ENCODE data around the gene ALX4.

DNA sequence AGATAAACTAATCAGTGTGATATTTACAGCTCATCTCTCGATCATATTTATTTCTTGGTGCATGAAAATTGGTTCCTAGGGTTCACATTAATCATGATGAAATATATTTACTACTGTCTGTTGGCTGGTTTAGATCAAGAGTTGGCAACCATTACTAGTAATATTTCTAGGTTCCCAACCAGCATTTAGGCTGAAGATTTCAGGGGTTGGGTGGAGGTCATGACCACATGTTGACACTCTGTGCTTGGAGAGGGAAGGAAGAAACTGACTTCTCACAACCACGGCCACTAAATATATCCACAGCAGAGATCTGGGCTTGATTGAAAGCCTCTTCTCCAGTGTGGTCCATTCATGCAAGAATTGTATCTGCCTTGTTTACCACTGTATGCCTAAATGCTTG lies 87.9 kb downstream of the ALX4 start:
- TF ChIP-seq, protein P1, sequence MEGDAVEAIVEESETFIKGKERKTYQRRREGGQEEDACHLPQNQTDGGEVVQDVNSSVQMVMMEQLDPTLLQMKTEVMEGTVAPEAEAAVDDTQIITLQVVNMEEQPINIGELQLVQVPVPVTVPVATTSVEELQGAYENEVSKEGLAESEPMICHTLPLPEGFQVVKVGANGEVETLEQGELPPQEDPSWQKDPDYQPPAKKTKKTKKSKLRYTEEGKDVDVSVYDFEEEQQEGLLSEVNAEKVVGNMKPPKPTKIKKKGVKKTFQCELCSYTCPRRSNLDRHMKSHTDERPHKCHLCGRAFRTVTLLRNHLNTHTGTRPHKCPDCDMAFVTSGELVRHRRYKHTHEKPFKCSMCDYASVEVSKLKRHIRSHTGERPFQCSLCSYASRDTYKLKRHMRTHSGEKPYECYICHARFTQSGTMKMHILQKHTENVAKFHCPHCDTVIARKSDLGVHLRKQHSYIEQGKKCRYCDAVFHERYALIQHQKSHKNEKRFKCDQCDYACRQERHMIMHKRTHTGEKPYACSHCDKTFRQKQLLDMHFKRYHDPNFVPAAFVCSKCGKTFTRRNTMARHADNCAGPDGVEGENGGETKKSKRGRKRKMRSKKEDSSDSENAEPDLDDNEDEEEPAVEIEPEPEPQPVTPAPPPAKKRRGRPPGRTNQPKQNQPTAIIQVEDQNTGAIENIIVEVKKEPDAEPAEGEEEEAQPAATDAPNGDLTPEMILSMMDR (IDR thresholded peaks at IDR 0.05): no peak
- TF ChIP-seq POLR2A (IDR thresholded peaks at IDR 0.05): no peak

Data from uterus (tissue), 2 donors.